HL-60 (cell line): ENCODE measurements around the gene RNU6-9.

Experiments used
- DNase-seq, 2 experiments: peaks; one replicate each; pipeline ENCODE4 v3.0.0-alpha.2; 2010 to 2020; ENCODE audit warnings: low read depth in 1 of 2, low spot score in 1 of 2
- H3K27ac ChIP-seq: fragments of 250-450 bp; sonication (Bioruptor Pico); replicated peaks from 2 replicates; pipeline ENCODE4 v1.5.1; 2020; ENCODE audit warnings: mild to moderate bottlenecking, moderate library complexity
- H3K27me3 ChIP-seq: fragments of 250-450 bp; sonication (Bioruptor Pico); 2 replicates; pipeline ENCODE4 v1.5.1; 2021; ENCODE audit warnings: mild to moderate bottlenecking, moderate library complexity; ENCODE audit not compliant: insufficient read depth, poor library complexity, severe bottlenecking
- H3K4me3 ChIP-seq: replicated peaks from 2 replicates; pipeline ENCODE4 v1.5.1; 2011; ENCODE audit warnings: mild to moderate bottlenecking, control low read depth, low read length; ENCODE audit not compliant: insufficient read depth
- CTCF ChIP-seq: IDR thresholded peaks from one replicate; pipeline ENCODE4 v1.5.1; 2011; ENCODE audit warnings: low read length, control low read depth, inconsistent platforms; ENCODE audit not compliant: insufficient read depth
- GABPA ChIP-seq: IDR thresholded peaks from 2 replicates; pipeline ENCODE4 v1.6.1; 2012; ENCODE audit warnings: low read depth
- POLR2AphosphoS5 ChIP-seq: IDR thresholded peaks from 2 replicates; pipeline ENCODE4 v1.6.1; 2012; ENCODE audit warnings: low read depth
- REST ChIP-seq: IDR thresholded peaks from 2 replicates; pipeline ENCODE4 v1.6.1; 2012; ENCODE audit warnings: low read depth; ENCODE audit not compliant: insufficient replicate concordance
- SPI1 ChIP-seq: IDR thresholded peaks from 2 replicates; pipeline ENCODE4 v1.6.1; 2012; ENCODE audit warnings: low read depth, mild to moderate bottlenecking, borderline replicate concordance

Gene RNU6-9

GRCh38 chr19:870963-871401, 22.3 kb upstream of the RNU6-9 start:
- H3K4me3 ChIP-seq = no peak overlapping the region
- DNase-seq = no peak
- TF ChIP-seq REST = no peak
- no peak for TF ChIP-seq POLR2AphosphoS5
- TF ChIP-seq SPI1 = no peak
- TF ChIP-seq CTCF = no peak
- TF ChIP-seq GABPA = no peak
- H3K27ac ChIP-seq = no peak overlapping the region
- no peaks in the 10 kb centered on the region for H3K27me3 ChIP-seq

GRCh38 chr19:871446-872265, 21.6 kb upstream of the RNU6-9 start:
- Histone ChIP-seq H3K27ac (no peak overlapping the region), H3K4me3 (no peak overlapping the region), H3K27me3 (no peaks in the 10 kb centered on the region)
- no peak for DNase-seq
- TF ChIP-seq POLR2AphosphoS5 (no peak), SPI1 (no peak), CTCF (no peak), REST (no peak), GABPA (no peak)

- no peak overlapping the region for H3K27ac ChIP-seq
- DNase-seq = peak in 1 of 2 experiments; percentile 37
- TF ChIP-seq CTCF (no peak), GABPA (no peak), POLR2AphosphoS5 (no peak), REST (no peak), SPI1 (no peak)
- no peaks in the 10 kb centered on the region for H3K27me3 ChIP-seq
- no peak overlapping the region for H3K4me3 ChIP-seq
These were observed 20.9 kb upstream of the RNU6-9 start for GRCh38 chr19:872266-872951.
